ENCODE measurements around the gene HECTD1.

- TF ChIP-seq CTCF (IDR thresholded peaks at IDR 0.05) (no peak), POLR2AphosphoS5 (IDR thresholded peaks at IDR 0.05; ENCODE audit: low read depth, low read length) (no peak), REST (IDR thresholded peaks at IDR 0.05; ENCODE audit: insufficient read depth in 1 of 2, low read depth in 2 of 2, low read length in 1 of 2) (no peak), TCF7L2 (IDR thresholded peaks at IDR 0.05; ENCODE audit: low read depth, low read length) (no peak), SIN3A (IDR thresholded peaks at IDR 0.05; ENCODE audit: borderline replicate concordance, insufficient read depth, low read depth, low read length) (no peak)
These were observed 16.8 kb downstream of the HECTD1 start for GRCh38 chr14:31190717-31191263.

Data from Panc1 (cell line).